HFF-Myc (cell line): ENCODE measurements around the gene MYO5B.

Experiments
- DNase-seq: peaks from one replicate; pipeline ENCODE4 v3.0.0-alpha.2; 2011; ENCODE audit warnings: low read depth; ENCODE audit errors: extremely low read depth
- H3K4me3 ChIP-seq: replicated peaks from 2 replicates; pipeline ENCODE4 v1.5.1; 2011; ENCODE audit warnings: low read depth, mild to moderate bottlenecking, control low read depth, low read length
- TF ChIP-seq, protein P1 (sequence below): IDR thresholded peaks from 2 replicates; pipeline ENCODE4 v1.5.1; 2012; ENCODE audit warnings: mild to moderate bottlenecking, low read depth, low read length, control low read depth; ENCODE audit errors: missing control alignments

Gene MYO5B

DNA sequence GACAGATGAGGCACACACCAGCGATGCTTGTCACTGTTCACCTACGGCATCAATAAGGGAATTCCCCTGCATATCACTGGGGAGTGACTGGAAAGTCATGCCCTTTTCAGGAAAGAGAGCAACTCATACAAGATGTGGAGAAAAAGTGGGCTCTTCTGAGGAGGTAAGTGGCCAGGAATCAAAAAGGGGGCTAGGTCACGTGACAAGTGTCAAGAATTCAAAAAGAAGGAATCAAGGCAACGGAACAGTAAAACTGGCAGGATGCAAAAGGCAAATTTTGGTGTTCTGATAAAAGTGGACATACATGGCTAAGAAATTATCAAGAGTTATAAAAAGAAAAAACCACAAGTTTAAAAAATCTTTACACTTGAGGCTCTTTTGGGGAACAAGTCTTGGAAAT lies 190.9 kb downstream of the MYO5B start:
- TF ChIP-seq, protein P1, sequence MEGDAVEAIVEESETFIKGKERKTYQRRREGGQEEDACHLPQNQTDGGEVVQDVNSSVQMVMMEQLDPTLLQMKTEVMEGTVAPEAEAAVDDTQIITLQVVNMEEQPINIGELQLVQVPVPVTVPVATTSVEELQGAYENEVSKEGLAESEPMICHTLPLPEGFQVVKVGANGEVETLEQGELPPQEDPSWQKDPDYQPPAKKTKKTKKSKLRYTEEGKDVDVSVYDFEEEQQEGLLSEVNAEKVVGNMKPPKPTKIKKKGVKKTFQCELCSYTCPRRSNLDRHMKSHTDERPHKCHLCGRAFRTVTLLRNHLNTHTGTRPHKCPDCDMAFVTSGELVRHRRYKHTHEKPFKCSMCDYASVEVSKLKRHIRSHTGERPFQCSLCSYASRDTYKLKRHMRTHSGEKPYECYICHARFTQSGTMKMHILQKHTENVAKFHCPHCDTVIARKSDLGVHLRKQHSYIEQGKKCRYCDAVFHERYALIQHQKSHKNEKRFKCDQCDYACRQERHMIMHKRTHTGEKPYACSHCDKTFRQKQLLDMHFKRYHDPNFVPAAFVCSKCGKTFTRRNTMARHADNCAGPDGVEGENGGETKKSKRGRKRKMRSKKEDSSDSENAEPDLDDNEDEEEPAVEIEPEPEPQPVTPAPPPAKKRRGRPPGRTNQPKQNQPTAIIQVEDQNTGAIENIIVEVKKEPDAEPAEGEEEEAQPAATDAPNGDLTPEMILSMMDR, result no peak
- H3K4me3 ChIP-seq, result no peak overlapping the region
- DNase-seq, result no peak

DNA sequence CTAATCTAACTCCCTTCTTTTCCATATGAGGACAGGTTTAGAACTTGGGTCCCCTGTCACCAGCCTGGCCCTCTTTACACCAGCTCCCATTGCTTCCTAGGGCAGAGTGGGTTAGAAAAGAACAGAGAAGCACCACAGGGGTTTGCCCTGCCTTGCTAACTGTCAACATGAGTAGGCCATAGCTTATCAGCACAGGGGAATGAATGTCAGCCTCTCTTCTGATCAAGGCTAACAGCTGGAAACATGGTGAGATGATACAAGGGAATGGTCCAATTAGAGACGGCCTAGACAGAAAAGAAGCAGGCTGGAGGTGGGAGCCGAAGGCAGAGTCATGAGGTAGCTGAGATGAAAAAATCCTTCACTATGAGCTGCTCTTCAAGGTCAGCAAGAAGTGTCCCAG lies 192.2 kb downstream of the MYO5B start:
- TF ChIP-seq, protein P1, result no peak
- no peak for DNase-seq
- no peak overlapping the region for H3K4me3 ChIP-seq

DNA sequence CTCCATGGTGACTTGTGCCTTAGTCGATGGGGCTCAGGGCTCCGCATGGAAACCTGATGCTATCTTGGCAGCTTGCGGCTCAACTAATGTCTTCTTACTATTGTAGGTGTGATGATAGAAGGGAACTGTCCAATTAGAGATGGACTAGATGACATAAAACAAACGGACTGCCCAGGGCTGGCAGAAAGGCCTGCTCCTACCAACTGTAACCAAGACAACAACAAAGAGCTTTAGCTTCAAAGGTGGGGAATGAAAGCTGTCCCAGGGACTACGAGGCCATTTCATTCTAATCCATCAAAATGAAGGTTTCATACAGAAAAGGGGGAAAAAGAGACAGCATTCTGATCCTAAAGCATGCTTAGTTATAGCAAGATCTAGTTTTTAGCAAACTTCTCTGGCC lies 194.7 kb downstream of the MYO5B start:
- H3K4me3 ChIP-seq, result no peak overlapping the region
- DNase-seq, result no peak
- TF ChIP-seq, protein P1, result no peak

DNA sequence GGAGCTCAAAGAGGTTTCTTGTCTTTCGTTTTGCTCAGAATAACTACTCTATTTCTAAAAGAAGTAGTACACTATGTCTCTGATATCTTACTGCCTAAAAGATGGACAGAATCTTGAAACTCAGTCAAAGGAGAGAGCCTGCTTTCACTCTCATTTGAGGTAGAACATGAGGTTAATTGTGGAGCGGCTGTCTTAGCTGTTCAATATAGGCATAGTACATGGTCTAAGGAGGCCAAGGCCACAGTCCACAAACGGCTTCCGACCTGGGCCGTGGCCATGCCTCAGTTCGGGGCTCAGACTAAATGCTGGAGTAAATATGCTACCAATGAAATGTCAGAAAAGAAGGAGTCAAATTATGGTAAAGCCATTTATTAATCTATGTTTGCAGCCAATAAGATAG lies 195.8 kb downstream of the MYO5B start:
- no peak overlapping the region for H3K4me3 ChIP-seq
- no peak for DNase-seq
- TF ChIP-seq, protein P1, result no peak

DNA sequence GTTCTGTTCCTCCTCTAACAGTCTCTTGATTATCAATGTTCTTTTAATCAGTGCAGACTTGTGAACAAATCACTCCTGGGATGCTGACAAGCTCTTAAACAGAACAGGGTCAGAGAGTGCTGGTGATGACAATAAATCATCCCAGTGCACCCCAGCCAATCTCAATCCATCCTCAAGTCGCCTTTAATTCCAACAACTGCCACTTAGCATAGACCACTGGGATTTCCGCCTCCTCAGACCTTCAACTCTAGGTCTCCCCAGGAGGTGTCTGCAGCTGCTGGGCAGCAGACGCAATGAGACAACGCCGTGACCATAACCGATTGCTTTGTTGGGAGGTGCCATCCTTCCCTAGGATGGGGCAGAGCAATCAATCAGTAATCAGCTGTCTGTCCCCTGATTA lies 197.4 kb downstream of the MYO5B start:
- no peak overlapping the region for H3K4me3 ChIP-seq
- no peak for DNase-seq
- TF ChIP-seq, protein P1, result no peak

DNA sequence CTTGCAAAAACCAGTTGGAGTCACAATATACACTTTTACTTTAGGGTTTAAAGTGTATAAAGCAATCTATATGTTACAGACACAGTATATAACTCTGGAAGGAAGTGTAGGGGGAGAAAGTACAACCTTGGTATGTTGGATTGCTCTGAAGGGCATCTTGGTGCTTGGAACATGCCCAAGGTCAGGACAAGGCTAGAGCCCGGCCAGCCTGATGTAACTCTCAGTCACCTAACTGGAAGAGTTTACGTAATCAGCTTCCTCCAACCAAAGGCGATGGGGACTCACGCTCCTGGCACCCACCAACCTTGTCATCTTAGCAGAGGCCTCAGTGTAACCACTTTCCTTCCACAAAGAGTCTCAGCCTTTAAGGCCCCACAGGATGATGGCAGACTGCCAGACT lies 200.5 kb downstream of the MYO5B start:
- TF ChIP-seq, protein P1, result no peak

DNA sequence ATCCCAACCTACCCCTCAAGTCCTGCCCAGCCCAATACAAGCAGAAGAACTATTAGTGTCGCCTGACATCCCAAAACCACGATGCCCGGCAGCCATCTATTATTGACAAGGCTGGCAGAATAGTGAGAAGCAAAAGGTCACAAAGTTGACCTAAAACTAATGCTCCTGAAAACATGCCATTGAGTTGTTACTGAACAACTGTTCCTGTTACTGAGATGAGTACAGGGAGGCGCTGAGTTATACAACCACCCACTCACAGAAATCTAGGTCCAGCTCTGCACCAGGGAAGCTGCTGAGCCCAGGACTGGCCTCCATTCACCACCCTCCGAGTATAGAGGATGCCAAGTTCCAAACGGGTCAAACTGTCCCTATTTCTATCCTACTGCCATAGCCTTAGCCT lies 201.6 kb downstream of the MYO5B start:
- H3K4me3 ChIP-seq, result no peak overlapping the region
- TF ChIP-seq, protein P1, result no peak
- no peak for DNase-seq

More for the DNA sequence above, 200.5 kb downstream of the MYO5B start:
- H3K4me3 ChIP-seq, result no peak overlapping the region
- no peak for DNase-seq
